Measurements from ENCODE around the gene C4BPB. TPM values are rescaled to one million over a fixed set of nuclear protein-coding genes. Genes with fewer than 3 reads are reported as not detected.

Gene C4BPB
- total and polyA plus RNA-seq, 2 donors (not counting 3 experiments of a cell fraction or from before 2014, with no cell fraction given): not detected

- dilution Hi-C loops (cut with MboI; ENCODE audit: extremely low pct_ligation_motif_present, low sequenced_read_pairs) (no loop called here), intact Hi-C loops (cut with micrococcal nuclease) (loop anchor here (2.0 to 5.0 kb wide), 3 partner anchors 156 to 269 kb away; partner anchors contain the start of gene CD55)
- no peaks in the 10 kb centered on the region for H3K9me1 ChIP-seq (replicated peaks; ENCODE audit: control insufficient read depth, extremely low read depth, insufficient read depth, low read length)
- no TSS peak for BruUV-seq (replicated peaks)
- no peak for DNase-seq (ENCODE audit: low read depth, low spot score)
- H3K9me3 ChIP-seq (replicated peaks; ENCODE audit: control insufficient read depth, insufficient read depth, low read length): no peaks in the 10 kb centered on the region
- ChIA-PET CTCF (interaction anchor here (0.7 kb wide), 1 partner anchor 354 kb away, joined by 3 read pairs; no protein-coding TSS in a partner anchor), POLR2A (no interaction called here)
- peaks cover 15% of the 10 kb centered on the region for H3K4me1 ChIP-seq (ENCODE audit: control insufficient read depth, extremely low read depth, insufficient read depth, low read length)
- H3K4me3 ChIP-seq (replicated peaks in 1 of 3; ENCODE audit: insufficient read depth in 1 of 3, low read depth in 1 of 3, low read length in 3 of 3): peak within 1 kb of the TSS; percentile 40 to 95 (median 74)
- peaks cover 3% of the 10 kb centered on the region for H4K20me1 ChIP-seq (replicated peaks; ENCODE audit: control insufficient read depth, extremely low read depth, insufficient read depth, low read length)
- TF ChIP-seq POLR2A (IDR thresholded peaks at IDR 0.05; ENCODE audit: low read depth, low read length) (no peak), EZH2 (IDR thresholded peaks at IDR 0.05; ENCODE audit: borderline replicate concordance, low read depth, low read length, severe bottlenecking) (no peak), GATA2 (IDR thresholded peaks at IDR 0.05; ENCODE audit: insufficient read depth, insufficient read length, low read depth, low read length) (no peak), POLR2AphosphoS5 (IDR thresholded peaks at IDR 0.05; ENCODE audit: insufficient read depth, low read depth, low read length) (no peak), JUN (IDR thresholded peaks at IDR 0.05; ENCODE audit: borderline replicate concordance, insufficient read depth, insufficient read length, low read depth) (no peak), MYC (IDR thresholded peaks at IDR 0.05; ENCODE audit: low read depth, low read length) (no peak), FOS (IDR thresholded peaks at IDR 0.05; ENCODE audit: borderline replicate concordance, insufficient read depth, low read length) (no peak)
- TF ChIP-seq, protein P1, sequence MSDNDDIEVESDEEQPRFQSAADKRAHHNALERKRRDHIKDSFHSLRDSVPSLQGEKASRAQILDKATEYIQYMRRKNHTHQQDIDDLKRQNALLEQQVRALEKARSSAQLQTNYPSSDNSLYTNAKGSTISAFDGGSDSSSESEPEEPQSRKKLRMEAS (IDR thresholded peaks at IDR 0.05; ENCODE audit: insufficient read depth, insufficient read length): no peak
- H3K4me2 ChIP-seq (ENCODE audit: insufficient read depth, low read length): peak within 1 kb of the TSS; percentile 91
- H3K27me3 ChIP-seq (ENCODE audit: control insufficient read depth in 2 of 2, insufficient read depth in 2 of 2, low read length in 2 of 2): peaks cover 0 to 2% of the 10 kb centered on the region in 2 experiments
- no peak for FAIRE-seq
- H3K36me3 ChIP-seq (ENCODE audit: control insufficient read depth in 2 of 2, extremely low read depth in 1 of 2, insufficient read depth in 2 of 2, low read length in 2 of 2): peaks cover 6 to 8% of the 10 kb centered on the region in 2 experiments
- H3K9ac ChIP-seq (replicated peaks; ENCODE audit: extremely low read depth, insufficient read depth, low read length): peak within 1 kb of the TSS; percentile 83
- peaks cover 36% of the 10 kb centered on the region for H3K79me2 ChIP-seq (ENCODE audit: control insufficient read depth, insufficient read depth, low read length)
- peak within 1 kb of the TSS; percentile 57 for H3K27ac ChIP-seq (ENCODE audit: insufficient read depth, low read depth, low read length)
- H2AFZ ChIP-seq (ENCODE audit: low read depth, low read length): peak within 1 kb of the TSS; percentile 92
Measured at GRCh38 chr1:207051191-207051943, 37.3 kb upstream of the C4BPB start, which contains the start of gene YOD1. Gene YOD1 (minus strand): TSS chr1:207051208. CDS start chr1:207051030, 178 bp downstream.
